ENCODE data around the gene EPB41L2.

EPB41L2 gene

GRCh38 chr6:131103296-131103695 is 40.3 kb upstream of the EPB41L2 start:
- TF ChIP-seq POLR2AphosphoS5 (IDR thresholded peaks at IDR 0.05; ENCODE audit: low read depth, low read length) (no peak), SIN3A (IDR thresholded peaks at IDR 0.05; ENCODE audit: borderline replicate concordance, insufficient read depth, low read length) (no peak), TAF1 (IDR thresholded peaks at IDR 0.05; ENCODE audit: borderline replicate concordance, insufficient read depth, low read length) (no peak), FOXP2 (optimal IDR thresholded peaks at IDR 0.05; ENCODE audit: borderline replicate concordance, extremely low read depth, extremely low read length, insufficient read depth) (no peak), REST (IDR thresholded peaks at IDR 0.05; ENCODE audit: insufficient read depth in 1 of 2, low read depth in 2 of 2, low read length in 2 of 2) (no peak)

GRCh38 chr6:131101911-131102680 is 39.1 kb upstream of the EPB41L2 start:
- no peak for TF ChIP-seq POLR2AphosphoS5 (IDR thresholded peaks at IDR 0.05; ENCODE audit: low read depth, low read length)
- TF ChIP-seq TAF1 (IDR thresholded peaks at IDR 0.05; ENCODE audit: borderline replicate concordance, insufficient read depth, low read length), result no peak
- no peak for TF ChIP-seq FOXP2 (optimal IDR thresholded peaks at IDR 0.05; ENCODE audit: borderline replicate concordance, extremely low read depth, extremely low read length, insufficient read depth)
- no peak for TF ChIP-seq SIN3A (IDR thresholded peaks at IDR 0.05; ENCODE audit: borderline replicate concordance, insufficient read depth, low read length)
- no peak for TF ChIP-seq REST (IDR thresholded peaks at IDR 0.05; ENCODE audit: insufficient read depth in 1 of 2, low read depth in 2 of 2, low read length in 2 of 2)

GRCh38 chr6:131096786-131097185 is 33.7 kb upstream of the EPB41L2 start:
- TF ChIP-seq POLR2AphosphoS5 (IDR thresholded peaks at IDR 0.05; ENCODE audit: low read depth, low read length) (no peak), REST (IDR thresholded peaks at IDR 0.05; ENCODE audit: insufficient read depth in 1 of 2, low read depth in 2 of 2, low read length in 2 of 2) (no peak), FOXP2 (optimal IDR thresholded peaks at IDR 0.05; ENCODE audit: borderline replicate concordance, extremely low read depth, extremely low read length, insufficient read depth) (no peak), TAF1 (IDR thresholded peaks at IDR 0.05; ENCODE audit: borderline replicate concordance, insufficient read depth, low read length) (no peak), SIN3A (IDR thresholded peaks at IDR 0.05; ENCODE audit: borderline replicate concordance, insufficient read depth, low read length) (no peak)

- TF ChIP-seq POLR2AphosphoS5 (IDR thresholded peaks at IDR 0.05; ENCODE audit: low read depth, low read length) (no peak), FOXP2 (optimal IDR thresholded peaks at IDR 0.05; ENCODE audit: borderline replicate concordance, extremely low read depth, extremely low read length, insufficient read depth) (no peak), TAF1 (IDR thresholded peaks at IDR 0.05; ENCODE audit: borderline replicate concordance, insufficient read depth, low read length) (no peak), REST (IDR thresholded peaks at IDR 0.05; ENCODE audit: insufficient read depth in 1 of 2, low read depth in 2 of 2, low read length in 2 of 2) (no peak), SIN3A (IDR thresholded peaks at IDR 0.05; ENCODE audit: borderline replicate concordance, insufficient read depth, low read length) (no peak)
These were observed 30.3 kb upstream of the EPB41L2 start for GRCh38 chr6:131093334-131093733.
